GM21619 (cell line): Measurements from ENCODE around the gene DLL3.

Source experiments
- ATAC-seq: cut with Tn5 transposase; IDR thresholded peaks from one replicate; pipeline ENCODE4 v1.9.1; 2021; ENCODE audit not compliant: unreplicated experiment

DLL3 gene

GRCh38 chr19:39550197-39550596 is 51.5 kb downstream of the DLL3 start:
- ATAC-seq = no peak

GRCh38 chr19:39553082-39553652 is 54.4 kb downstream of the DLL3 start:
- no peak for ATAC-seq

- no peak for ATAC-seq
Observed at GRCh38 chr19:39554701-39555311, 56.1 kb downstream of the DLL3 start.

- ATAC-seq = no peak
Observed at GRCh38 chr19:39555883-39556282, 57.1 kb downstream of the DLL3 start.
